Mucosa of rectum (tissue), 2 donors: ENCODE results near the gene IDI2.

Source experiments
- H3K27ac ChIP-seq, 2 donors: one replicate each; pipeline ENCODE4 v1.7.0; 2013; ENCODE audit warnings: inconsistent platforms in 2 of 2, low read depth in 2 of 2, low read length in 2 of 2
- H3K27me3 ChIP-seq, 2 donors: one replicate each; pipeline ENCODE4 v1.7.0; 2013; ENCODE audit warnings: low read length in 2 of 2; ENCODE audit not compliant: control insufficient read depth in 2 of 2, insufficient read depth in 2 of 2
- H3K36me3 ChIP-seq, 2 donors: one replicate each; pipeline ENCODE4 v1.7.0; 2013; ENCODE audit warnings: low read length in 2 of 2; ENCODE audit not compliant: control insufficient read depth in 2 of 2, insufficient read depth in 2 of 2
- H3K4me1 ChIP-seq, 2 donors: one replicate each; pipeline ENCODE4 v1.7.0; 2013; ENCODE audit warnings: low read length in 2 of 2, mild to moderate bottlenecking in 1 of 2; ENCODE audit not compliant: control insufficient read depth in 2 of 2, insufficient read depth in 2 of 2
- H3K4me3 ChIP-seq, 2 donors: one replicate each; pipeline ENCODE4 v1.7.0; 2013; ENCODE audit warnings: low read length in 2 of 2
- H3K9ac ChIP-seq, 2 donors: one replicate each; pipeline ENCODE4 v1.7.0; 2013; ENCODE audit warnings: low read length in 2 of 2, low read depth in 1 of 2, mild to moderate bottlenecking in 1 of 2
- H3K9me3 ChIP-seq, 2 donors: one replicate each; pipeline ENCODE4 v1.7.0; 2013; ENCODE audit warnings: low read length in 2 of 2; ENCODE audit not compliant: control insufficient read depth in 2 of 2
- donor health status: healthy.
- donor health status: Normal muscosa, but diverticular disease.

The IDI2 gene

GRCh38 chr10:974038-974784 lies 51.4 kb downstream of the IDI2 start:
- H3K9me3 ChIP-seq: peaks cover 3 to 5% of the 10 kb centered on the region in 2 donors
- H3K4me3 ChIP-seq: no peak overlapping the region
- H3K27ac ChIP-seq: no peak overlapping the region
- H3K36me3 ChIP-seq: no peaks in the 10 kb centered on the region
- no peak overlapping the region for H3K9ac ChIP-seq
- no peaks in the 10 kb centered on the region for H3K27me3 ChIP-seq
- peaks cover 10 to 18% of the 10 kb centered on the region in 2 donors for H3K4me1 ChIP-seq

GRCh38 chr10:972763-973162 lies 52.9 kb downstream of the IDI2 start:
- Histone ChIP-seq H3K4me3 (no peak overlapping the region), H3K9ac (no peak overlapping the region), H3K27me3 (no peaks in the 10 kb centered on the region), H3K27ac (no peak overlapping the region), H3K4me1 (peaks cover 10 to 18% of the 10 kb centered on the region in 2 donors), H3K36me3 (no peaks in the 10 kb centered on the region), H3K9me3 (no peaks in the 10 kb centered on the region)

- H3K4me1 ChIP-seq: peaks cover 10 to 18% of the 10 kb centered on the region in 2 donors
- H3K9ac ChIP-seq: no peak overlapping the region
- no peaks in the 10 kb centered on the region for H3K36me3 ChIP-seq
- H3K4me3 ChIP-seq: peak overlapping the region in 1 of 2 donors; percentile 34
- H3K9me3 ChIP-seq: no peaks in the 10 kb centered on the region
- no peaks in the 10 kb centered on the region for H3K27me3 ChIP-seq
- H3K27ac ChIP-seq: peak overlapping the region; percentile 52 to 53
Observed at GRCh38 chr10:971613-972012, 54.0 kb downstream of the IDI2 start.

GRCh38 chr10:971150-971542 lies 54.5 kb downstream of the IDI2 start:
- H3K36me3 ChIP-seq: no peaks in the 10 kb centered on the region
- H3K27ac ChIP-seq: peak overlapping the region; percentile 52 to 53
- no peaks in the 10 kb centered on the region for H3K27me3 ChIP-seq
- H3K4me1 ChIP-seq: peaks cover 10 to 18% of the 10 kb centered on the region in 2 donors
- H3K9me3 ChIP-seq: no peaks in the 10 kb centered on the region
- H3K4me3 ChIP-seq: peak overlapping the region; percentile 14 to 34
- H3K9ac ChIP-seq: no peak overlapping the region

GRCh38 chr10:970311-971149 lies 55.1 kb downstream of the IDI2 start:
- no peaks in the 10 kb centered on the region for H3K27me3 ChIP-seq
- H3K9me3 ChIP-seq: no peaks in the 10 kb centered on the region
- no peaks in the 10 kb centered on the region for H3K36me3 ChIP-seq
- H3K27ac ChIP-seq: peak overlapping the region; percentile 32 to 45
- peak overlapping the region in 1 of 2 donors; percentile 14 for H3K4me3 ChIP-seq
- peaks cover 10 to 18% of the 10 kb centered on the region in 2 donors for H3K4me1 ChIP-seq
- no peak overlapping the region for H3K9ac ChIP-seq

- Histone ChIP-seq H3K9me3 (no peaks in the 10 kb centered on the region), H3K27me3 (no peaks in the 10 kb centered on the region), H3K4me3 (no peak overlapping the region), H3K4me1 (peaks cover 10 to 18% of the 10 kb centered on the region in 2 donors), H3K27ac (no peak overlapping the region), H3K36me3 (no peaks in the 10 kb centered on the region), H3K9ac (no peak overlapping the region)
Observed at GRCh38 chr10:969473-970150, 56.0 kb downstream of the IDI2 start.
